GM18505 (cell line): ENCODE data around the gene SIK3.
"Not testable (repeated sequence)": the region's sequence is repeated elsewhere in the genome, so short reads cannot be mapped to it uniquely, and the experiment has no call there.

ENCODE experiments used
- ATAC-seq: cut with Tn5 transposase; IDR thresholded peaks from one replicate; pipeline ENCODE4 v1.9.1; 2021; ENCODE audit not compliant: unreplicated experiment
- POLR2A ChIP-seq: IDR thresholded peaks from 4 replicates; pipeline ENCODE4 v1.6.1; 2011; ENCODE audit warnings: borderline replicate concordance; ENCODE audit not compliant: insufficient read depth, insufficient read length; ENCODE audit errors: extremely low read depth

SIK3 gene

GRCh38 chr11:116838321-116839084 lies 259.7 kb downstream of the SIK3 start:
- no peak for TF ChIP-seq POLR2A
- ATAC-seq = no peak

- no peak for TF ChIP-seq POLR2A
- no peak for ATAC-seq
Observed at GRCh38 chr11:116837231-116838091, 260.8 kb downstream of the SIK3 start, which contains the start of gene APOA1. TSS of gene APOA1 (minus strand) at chr11:116837622. CDS start at chr11:116837387, 235 bp downstream.

GRCh38 chr11:116836632-116836991 lies 261.6 kb downstream of the SIK3 start:
- no peak for ATAC-seq
- no peak for TF ChIP-seq POLR2A

GRCh38 chr11:116835791-116836631 lies 262.2 kb downstream of the SIK3 start:
- peak; percentile 42 for TF ChIP-seq POLR2A
- peak; percentile 68 for ATAC-seq

- no peak for TF ChIP-seq POLR2A
- ATAC-seq = peak; percentile 8
Observed at GRCh38 chr11:116835042-116835772, 263.0 kb downstream of the SIK3 start.

GRCh38 chr11:116834535-116835041 lies 263.6 kb downstream of the SIK3 start:
- not testable (repeated sequence) for ATAC-seq

- ATAC-seq = no peak
- no peak for TF ChIP-seq POLR2A
Observed at GRCh38 chr11:116833816-116834534, 264.3 kb downstream of the SIK3 start.

- no peak for ATAC-seq
- TF ChIP-seq POLR2A = no peak
Observed at GRCh38 chr11:116833491-116833815, 264.8 kb downstream of the SIK3 start.

GRCh38 chr11:116832350-116833290 lies 265.6 kb downstream of the SIK3 start:
- no peak for TF ChIP-seq POLR2A
- no peak for ATAC-seq

GRCh38 chr11:116831790-116832349 lies 266.4 kb downstream of the SIK3 start:
- no peak for ATAC-seq
- TF ChIP-seq POLR2A = no peak
